ENCODE results near the gene SNX9.
"Not testable (repeated sequence)": the region's sequence is repeated elsewhere in the genome, so short reads cannot be mapped to it uniquely, and the experiment has no call there.

SNX9 gene

DNA sequence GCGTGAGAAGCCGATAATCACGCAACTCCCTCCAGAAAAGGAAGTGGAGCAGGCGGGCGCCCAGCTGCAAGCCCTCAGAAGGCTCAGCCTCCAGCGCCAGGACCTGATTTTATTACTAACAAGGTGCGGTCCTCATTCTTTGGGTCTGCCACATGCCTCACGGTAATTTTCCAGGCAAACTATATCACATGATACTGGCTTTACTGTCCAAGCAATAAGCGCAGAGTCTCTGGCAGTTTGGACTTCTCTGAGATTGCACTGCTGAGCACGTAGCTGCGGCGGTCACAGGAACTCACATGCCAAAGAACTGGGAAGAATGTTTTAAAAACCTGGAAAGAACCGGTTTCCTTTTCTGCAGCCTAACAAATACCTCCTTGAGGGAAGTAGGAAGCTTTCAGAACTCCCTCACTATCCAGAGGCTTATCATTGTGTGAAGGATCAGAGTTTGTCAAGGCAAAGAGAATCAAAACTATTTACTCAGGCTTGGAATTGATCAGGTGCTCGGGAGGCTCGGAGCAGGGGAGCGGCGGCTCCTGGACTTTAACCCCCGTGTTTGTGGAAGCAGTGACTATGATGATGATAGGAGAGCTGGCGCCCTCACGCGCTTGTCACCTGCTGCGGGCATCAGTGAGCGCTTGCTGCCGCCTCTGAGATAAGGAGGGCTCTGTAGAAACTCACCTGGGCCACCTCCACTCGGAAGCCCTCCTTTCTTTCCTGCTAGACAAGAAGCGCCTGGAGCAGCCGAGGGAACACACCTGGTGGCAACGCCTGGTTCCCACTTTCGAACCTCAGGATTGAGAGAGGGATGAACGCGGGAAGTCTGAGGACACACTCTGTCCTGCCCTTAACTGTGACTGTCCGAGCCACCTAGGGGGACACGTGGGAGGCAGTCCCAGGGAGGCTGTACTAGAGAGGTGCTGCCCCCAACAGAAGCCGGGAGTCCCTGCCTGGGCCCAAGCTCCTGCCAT is 131.4 kb downstream of the SNX9 start:
- DNase-seq (ENCODE audit: low spot score): no peak

DNA sequence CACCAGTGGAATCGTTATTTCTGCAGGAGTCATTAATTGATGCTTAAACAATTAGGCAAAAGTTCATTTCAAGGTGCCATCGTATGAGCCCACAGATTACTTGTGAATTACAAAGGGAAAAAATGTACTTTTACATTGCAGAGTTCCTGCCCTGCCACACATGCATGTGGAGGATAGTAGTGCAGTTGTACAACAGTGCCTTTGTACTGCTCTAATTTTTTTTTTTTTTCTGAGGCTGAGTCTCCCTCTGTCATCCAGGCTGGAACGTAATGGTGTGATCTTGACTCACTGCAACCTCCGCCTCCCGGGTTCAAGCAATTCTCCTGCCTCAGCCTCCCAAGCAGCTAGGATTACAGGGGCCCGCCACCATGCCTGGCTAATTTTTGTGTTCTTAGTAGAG is 132.6 kb downstream of the SNX9 start:
- DNase-seq (ENCODE audit: low spot score): no peak

DNA sequence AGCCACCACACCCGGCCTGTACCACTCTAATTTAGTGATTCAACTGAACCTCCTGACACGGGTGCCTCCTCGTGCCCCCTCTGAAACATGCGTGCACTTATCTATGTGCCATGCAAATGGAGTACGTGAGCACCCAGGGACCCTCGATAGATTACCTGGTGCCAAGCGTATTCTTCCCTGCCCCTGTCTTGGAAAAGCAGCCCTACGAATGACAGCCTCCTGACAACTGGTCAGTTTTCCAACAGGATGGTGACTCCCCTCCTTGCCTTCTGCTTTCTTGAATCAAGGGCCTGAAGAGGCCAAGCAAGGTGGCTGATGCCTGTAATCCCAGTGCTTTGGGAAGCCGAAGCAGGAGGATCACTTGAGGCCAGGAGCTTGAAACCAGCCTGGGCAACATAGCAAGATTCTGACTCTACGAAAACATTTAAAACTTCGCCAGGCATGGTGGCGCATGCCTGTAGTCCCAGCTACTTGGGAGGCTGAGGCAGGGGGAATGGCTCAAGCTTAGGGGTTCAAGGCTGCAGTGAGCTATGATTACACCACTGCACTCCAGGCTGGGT is 133.2 kb downstream of the SNX9 start:
- DNase-seq (ENCODE audit: low spot score): no peak

DNA sequence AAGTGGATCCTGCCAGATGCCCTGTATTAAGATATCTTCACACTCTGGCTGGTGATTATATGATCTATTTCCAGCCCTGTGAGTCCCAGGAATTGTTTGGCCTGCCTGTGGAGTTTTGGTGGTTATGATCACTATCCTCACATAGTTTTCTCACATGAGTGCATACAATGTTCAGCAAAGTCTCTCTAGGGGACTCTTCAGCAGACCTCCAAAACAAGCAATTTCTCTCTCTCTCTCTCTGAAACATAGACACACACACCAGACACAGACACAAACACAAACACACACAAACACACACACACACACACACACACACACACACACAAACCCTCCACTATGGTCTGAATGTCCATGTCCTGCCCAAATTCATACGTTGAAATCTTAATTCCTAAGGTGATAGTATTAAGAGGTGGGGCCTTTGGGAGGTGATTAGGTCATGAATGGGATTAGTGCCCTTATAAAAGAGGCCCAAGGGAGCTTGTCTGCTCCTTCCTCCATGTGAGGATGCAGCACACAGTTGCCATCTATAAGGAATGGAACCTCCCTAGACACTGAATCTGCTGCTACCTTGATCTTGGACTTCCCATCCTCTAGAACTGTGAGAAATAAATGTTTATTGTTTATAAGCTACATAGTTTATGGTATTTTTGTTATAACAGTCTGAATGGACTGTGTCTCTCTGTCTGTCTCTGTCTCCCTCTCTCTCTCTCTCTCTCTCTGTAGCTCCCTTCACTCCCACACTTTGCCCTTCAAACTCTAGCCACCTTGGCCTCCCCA is 136.6 kb downstream of the SNX9 start:
- DNase-seq (ENCODE audit: low spot score): no peak

DNA sequence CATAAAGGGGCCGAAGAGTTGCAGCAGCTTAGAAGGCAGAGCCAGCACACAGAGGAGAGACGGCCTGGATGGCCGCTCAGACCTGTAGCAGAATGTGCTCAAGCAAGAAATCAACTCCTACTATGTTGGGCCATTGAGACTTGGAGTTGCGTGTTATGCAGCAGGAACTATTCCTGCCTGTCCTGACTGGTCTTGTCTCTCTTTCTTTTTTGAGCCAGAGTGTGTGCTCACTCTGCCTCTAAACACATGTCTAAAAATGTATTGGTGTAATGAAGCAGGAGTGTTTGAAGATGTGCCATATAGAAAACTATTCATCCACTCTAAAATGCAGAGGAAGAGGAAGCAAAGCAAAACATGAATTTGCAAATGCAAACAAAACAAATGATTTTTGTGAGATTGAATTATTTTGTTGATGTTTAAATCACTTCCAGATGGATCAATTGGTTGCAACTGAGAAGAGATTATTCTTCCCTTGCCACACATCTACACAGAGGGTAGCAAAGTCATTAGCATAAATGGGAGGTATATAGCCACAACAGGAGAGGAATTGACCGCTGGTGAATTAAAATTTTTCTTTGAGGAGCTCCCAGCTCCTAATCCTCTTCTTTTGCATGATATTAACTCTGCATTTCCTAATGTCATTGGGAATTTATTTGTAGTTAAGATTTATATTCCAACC is 138.2 kb downstream of the SNX9 start:
- DNase-seq (ENCODE audit: low spot score): no peak

DNA sequence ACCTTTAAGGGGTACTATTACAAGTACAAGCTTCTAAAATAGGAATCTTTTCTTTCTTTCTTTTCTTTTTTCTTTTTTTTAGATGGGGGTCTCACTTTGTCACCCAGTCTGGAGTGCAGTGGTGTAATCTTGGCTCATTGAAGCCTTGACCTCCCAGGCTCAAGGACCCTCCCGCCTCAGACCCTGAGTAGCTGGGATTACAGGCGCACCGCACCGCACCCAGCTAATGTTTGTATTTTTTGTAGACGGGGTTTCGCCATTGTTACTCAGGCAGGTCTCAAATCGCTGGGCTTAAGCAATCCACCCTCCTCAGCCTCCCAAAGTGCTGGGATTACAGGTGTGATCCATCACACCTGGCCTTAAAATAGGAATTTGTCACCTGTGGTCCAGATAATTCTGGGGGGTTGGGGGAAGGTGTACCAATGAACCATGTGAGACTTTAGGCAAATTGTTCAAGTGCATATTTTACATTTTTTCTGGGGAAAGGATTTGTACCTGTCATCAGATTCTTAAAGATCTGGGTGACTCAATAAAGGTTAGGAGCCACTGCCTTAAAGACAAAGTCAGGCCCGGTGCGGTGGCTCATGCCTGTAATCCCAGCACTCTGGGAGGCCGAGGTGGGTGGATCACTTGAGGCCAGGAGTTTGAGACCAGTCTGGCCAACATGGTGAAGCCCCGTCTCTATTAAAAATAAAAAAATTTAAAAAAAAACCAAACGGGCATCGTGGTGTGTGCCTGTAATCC is 139.0 kb downstream of the SNX9 start:
- no peak for DNase-seq (ENCODE audit: low spot score)

DNA sequence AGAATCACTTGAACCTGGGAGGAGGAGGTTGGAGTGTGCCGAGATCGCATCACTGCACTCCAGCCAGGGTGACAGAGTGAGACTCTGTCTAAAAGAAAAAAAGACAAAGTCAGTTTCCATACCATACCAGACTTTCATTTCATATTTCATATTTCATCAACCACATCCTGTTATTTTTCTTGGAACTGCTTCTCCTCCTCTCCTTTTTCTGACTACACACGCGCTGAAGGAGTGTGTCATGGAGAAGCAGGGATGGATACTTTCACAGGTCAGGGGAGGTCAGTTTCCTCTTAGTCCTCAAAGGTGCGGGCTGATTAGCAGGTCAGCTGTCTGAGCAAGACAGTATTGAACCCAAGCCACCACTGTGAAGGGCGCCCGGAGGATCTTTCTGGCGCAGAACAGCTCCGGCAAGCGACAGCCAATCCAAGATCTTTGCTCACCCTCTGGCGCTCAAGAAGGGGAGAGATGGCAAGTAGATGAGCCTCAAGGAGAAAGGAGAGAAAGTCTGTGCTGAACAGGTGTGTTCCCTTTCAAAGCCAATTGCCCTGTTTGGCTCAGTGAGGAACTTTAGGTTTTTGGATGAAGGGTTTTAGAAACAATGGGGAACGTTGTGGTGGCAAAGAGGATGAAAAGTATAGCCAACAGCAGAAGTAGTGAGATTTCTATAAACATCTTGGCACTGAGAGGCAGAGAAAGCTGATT is 139.7 kb downstream of the SNX9 start:
- DNase-seq (ENCODE audit: low spot score): no peak

DNA sequence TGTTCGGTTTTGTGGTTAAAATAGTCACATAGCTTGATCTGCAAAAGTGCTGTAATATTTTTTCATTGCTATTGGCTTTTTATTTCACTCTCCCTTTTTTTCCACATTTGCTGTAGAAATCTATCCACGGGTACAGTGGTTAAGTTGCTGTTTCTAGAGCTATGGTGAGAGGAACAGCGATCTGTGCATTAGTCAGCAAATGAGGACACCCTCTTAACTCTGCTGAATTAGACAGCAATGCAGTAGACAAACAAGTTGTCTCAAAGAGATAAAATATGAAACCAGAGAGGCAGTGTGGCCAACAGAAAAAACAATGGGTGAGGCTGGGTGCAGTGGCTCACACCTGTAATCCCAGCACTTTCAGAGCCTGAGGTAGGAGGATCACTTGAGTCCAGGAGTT is 141.1 kb downstream of the SNX9 start:
- DNase-seq (ENCODE audit: low spot score): no peak

DNA sequence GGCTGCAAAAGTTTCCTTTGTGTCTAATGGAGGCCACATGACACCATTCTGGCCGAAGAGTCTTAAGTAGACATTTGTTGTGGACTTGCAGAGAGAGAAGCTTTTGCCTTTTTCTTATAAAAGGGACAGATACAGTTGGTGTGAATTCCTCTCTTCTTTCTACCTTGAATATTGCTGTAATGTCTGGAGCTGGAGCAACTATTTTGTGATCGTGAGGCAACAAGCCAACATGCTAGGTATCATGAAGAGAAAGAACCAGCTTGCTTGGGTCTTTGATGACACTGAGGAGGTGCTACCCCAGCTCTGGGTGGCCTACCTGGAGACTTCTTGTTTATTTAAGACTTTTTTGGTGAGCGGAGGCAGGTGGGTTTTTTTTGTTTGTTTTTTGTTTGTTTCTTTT is 142.3 kb downstream of the SNX9 start:
- no peak for DNase-seq (ENCODE audit: low spot score)

DNA sequence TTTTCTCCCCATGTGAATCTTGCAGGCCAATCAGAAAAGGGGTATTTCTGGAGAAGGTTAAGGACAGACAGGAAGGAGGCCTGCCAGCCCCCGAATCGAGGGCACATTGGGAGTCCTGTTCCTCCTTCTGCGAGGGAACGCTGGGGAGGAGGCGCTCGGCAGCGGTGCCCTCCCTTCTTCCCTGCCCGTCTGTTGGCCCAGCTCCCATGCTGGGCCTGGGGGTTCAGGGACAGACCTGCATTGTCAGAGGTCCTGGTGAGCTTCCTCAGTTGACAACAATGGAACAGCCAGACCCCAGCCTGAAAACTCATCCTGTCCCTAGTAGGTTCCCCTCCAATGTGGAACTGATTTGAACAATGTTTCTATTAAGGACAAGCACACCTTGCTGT is 143.5 kb downstream of the SNX9 start:
- DNase-seq (ENCODE audit: low spot score): no peak

DNA sequence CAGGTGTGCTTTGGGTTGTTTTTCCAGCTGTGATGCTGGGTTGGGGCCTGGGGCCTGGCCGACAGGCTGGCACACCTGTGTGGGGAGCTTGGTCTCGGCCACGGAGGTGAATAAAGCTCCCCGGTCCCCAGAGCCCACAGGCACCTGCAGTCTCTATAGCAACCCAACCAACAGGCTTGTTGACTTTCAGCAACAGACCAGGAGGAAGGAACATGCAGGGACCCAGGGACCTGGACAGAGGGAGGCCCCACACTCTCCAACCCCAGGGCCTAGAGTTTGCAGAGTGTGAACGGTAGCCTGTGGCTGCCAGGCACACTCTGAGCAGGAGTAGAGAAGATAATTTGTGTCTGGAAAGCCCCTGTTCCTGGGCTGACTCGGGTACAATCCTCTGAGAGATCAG is 144.0 kb downstream of the SNX9 start:
- DNase-seq (ENCODE audit: low spot score): no peak

DNA sequence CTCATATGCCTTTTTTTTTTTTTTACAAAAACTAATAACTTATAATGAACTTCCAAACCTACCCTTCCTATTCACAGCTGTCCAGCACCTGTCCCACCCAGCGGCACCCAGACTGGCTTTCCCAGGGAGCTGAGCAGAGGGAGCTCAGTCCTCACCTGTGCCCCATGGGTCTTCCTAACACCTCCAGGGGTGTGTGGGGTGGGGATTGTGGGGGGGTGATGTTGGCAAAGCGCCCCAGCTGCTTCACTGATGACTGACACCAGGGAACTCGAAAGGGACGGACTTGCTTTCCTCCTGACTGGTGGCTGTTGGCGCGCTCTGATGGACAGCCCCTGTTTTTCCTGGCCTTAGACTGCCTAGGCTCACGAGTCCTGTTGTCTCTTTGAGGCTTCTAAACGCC is 144.4 kb downstream of the SNX9 start:
- DNase-seq (ENCODE audit: low spot score): no peak

DNA sequence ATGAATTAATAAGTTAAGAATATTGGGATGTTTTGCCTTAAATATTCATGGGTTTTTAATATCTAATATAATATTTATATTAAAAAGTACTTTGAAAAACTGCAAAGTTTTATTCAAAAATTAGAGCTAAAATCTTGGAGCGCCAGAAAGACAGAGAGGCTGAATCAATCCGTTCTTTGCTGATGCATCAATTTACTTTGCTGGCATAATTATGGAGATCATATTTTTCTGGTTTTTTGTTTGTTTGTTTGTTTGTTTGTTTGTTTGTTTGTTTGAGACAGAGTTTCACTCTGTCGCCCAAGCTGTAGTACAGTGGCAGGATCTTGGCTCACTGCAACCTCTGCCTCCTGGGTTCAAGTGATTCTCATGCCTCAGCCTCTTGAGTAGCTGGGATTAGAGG is 149.1 kb downstream of the SNX9 start:
- not testable (repeated sequence) for DNase-seq (ENCODE audit: low spot score)

DNA sequence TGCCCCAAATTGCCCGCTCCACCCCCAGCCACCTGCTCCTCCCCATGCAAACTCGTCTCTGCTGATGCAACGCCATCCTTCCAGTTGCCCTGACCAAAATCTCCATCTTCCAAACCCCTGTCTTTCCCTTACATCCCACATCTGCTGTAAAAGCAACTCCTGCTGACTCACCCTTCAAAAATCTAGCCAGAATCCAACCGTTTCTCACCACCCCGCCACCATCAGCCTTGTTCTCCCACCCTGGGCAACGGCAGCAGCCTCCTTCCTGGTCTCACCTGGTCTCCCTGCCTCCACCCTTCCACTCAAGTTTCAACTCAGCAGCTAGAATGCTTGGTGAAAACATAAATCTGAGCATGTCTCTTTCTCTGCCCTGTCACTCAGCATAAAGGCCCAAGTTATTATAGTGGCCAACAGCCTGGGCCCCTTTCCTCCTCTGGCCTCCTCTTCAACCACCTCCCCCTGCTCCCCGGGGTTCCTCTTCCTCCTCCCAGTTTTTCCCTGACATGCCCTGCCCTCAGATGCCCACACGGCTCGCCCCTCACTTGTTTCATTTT is 151.4 kb downstream of the SNX9 start:
- DNase-seq (ENCODE audit: low spot score): no peak

DNA sequence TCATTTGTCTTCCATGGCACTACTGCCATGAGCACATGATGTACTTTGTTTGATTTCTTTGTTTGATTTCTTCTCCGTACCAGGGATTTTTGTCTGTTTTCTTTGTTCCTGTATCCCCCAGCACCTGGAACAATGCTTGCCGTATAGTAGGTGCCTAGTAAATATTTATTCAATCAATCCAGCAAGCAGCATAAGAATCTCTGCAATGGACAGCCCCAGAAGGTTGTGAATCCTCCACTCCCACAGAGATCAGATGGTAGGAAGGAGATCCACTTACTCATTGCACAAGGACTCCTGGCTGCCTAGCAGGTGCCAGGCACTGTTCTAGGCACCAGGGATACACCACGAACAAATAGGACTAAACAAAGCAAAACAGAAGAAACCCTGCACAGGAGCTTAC is 151.9 kb downstream of the SNX9 start:
- no peak for DNase-seq (ENCODE audit: low spot score)

DNA sequence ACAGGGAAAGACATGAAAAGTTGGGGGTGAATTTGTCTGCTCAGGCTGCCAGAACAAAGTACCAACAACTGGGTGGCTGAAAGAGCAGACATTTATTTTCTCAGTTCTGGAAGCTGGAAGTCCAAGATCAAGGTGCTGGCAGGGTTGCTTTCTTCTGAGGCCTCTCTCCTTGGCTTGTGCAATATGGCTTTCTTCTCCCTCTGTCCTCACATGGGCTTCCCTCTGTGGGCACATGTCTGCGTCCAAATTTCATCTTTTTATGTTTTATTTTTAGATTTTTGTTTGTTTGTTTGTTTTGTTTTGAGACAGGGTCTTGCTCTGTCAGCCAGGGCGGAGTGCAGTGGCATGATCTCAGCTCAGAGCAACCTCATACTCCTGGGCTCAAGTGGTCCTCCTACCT is 152.4 kb downstream of the SNX9 start:
- no peak for DNase-seq (ENCODE audit: low spot score)

DNA sequence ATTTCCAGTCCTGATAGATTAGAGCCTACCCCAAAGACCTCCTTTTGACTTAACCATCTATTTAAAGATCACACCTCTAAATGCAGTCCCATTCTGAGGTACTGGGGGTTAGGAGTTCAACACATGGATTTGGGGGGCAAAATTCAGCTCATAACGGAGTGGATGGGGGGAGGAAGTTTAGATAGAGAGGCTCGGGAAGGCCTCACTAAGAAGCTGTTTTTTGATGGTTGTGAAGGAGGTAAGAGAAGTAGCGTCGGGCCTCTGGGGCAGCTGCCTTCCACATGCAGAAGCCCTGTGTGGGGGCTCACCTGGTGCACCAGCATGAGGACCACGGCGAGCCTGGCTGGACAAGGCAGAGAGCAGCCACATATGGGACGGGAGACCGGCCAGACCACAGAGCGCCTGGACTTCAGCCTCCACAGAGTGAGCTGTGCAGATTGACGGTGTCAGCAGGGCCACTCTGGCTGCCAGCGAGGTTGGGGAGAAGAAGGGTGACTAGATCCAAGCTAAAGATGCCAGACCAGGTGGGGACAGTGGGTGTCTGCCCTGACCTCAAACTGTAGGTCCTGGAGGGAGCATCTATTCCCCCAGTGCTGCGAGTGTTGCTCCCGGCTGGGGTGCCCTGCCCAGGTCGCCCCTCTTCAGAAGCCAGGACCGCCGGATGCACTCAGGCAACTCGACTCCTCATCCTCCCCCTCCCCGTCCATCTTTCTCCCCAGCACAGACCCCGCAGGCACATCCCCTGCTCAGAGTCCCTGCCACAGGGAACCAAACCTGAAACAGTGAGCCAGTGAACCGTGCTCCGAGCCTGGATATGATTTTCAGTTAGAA is 153.5 kb downstream of the SNX9 start:
- DNase-seq (ENCODE audit: low spot score): no peak

DNA sequence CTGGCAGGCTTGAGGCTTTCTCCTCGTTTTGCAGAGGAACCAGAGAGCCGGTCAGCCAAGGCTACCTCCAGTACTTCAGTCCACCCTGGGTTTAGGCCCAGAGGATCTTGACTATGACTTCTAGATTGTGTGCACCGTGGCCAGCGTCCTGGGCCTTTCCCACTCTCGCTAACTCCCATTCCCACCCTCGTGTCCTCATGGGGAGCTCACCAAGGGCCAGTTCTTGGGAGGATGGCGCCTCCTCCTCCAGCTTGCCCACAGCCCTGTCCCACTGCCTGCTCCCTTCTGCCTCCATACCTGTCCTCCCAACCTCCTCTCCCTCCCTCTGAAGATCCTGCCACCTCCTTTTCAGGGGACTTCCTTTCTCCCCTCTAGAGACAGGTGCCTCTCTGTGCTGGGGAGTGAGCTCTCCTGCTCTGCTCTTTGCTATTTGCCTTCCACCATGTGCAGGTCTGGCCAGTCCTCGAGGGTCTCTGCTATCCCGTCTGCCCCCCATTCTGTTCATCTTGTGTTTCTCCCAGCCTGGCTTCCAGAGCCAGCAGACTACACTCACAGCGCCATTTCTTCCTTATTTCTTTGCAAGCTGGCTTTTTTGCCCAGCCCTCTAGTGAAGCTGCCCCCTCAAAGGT is 154.2 kb downstream of the SNX9 start:
- no peak for DNase-seq (ENCODE audit: low spot score)

DNA sequence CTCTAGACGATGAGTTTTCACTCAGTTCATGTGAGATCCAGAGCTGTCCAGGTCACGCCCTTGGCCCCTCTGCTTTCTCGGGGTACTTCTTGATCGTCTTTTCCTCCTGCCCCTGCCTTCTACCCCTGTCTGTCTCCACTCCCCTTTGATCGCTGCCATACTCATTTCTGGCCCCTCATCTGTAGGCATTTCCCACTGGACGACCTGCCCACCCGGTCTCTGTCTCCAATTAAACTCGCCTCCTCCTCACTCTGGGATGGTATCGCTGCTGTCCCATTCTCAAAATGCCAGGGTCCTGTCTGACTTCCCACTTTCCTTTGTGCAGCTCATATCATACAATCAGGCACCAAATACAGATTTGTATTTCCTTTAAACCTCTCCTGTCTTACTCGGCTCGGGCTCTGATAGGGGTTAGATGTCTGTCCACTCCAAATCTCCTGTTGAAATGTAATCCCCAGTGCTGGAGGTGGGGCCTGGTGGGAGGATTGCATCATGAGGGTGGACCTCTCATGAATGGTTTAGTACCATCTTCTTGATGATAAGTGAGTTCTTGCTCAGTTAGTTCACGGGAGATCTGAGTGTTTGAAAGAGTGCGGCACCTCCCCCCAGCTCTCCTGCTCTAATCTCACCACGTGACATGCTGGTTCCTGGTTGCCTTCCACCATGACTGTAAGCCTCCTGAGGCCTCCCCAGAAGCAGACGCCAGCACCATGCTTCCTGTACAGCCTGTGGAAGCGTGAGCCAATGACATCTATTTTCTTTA is 155.2 kb downstream of the SNX9 start:
- DNase-seq (ENCODE audit: low spot score): no peak

Data from CD4-positive, alpha-beta T cell treated with Interleukin-2 at 100 ng/mL for 4 hours (primary cell).